H1 (cell line): Measurements from ENCODE around the gene GOLIM4. TPM values are rescaled to one million over a fixed set of nuclear protein-coding genes. Genes with fewer than 3 reads are reported as not detected.

ENCODE experiments used
- CHD1 ChIP-seq: IDR thresholded peaks from 2 replicates; pipeline ENCODE4 v1.6.1; 2012; ENCODE audit warnings: low read depth, low read length, improper control_type of control experiment
- NRF1 ChIP-seq: IDR thresholded peaks from 2 replicates; pipeline ENCODE4 v1.6.1; 2011; ENCODE audit warnings: mild to moderate bottlenecking, low read depth, low read length, improper control_type of control experiment
- POLR2AphosphoS5 ChIP-seq: IDR thresholded peaks from 2 replicates; pipeline ENCODE4 v1.6.1; 2011; ENCODE audit warnings: low read depth, low read length
- polyA plus RNA-seq, 7 experiments: library from polyadenylated mRNA; depleted of rRNA in 3 of 7; stranded (reverse) in 5 of 7; unstranded in 2 of 7; fragments of >200 nt in 5 of 7; fragments of 200-250 nt in 2 of 7; gene quantifications; 1 replicate in 5 of 7; 2 replicates in 1 of 7; 4 replicates in 1 of 7; pipeline versions ENCODE4 v1.2.1 to v1.2.3, GENCODE V29; 2011 to 2013; ENCODE audit warnings: missing spikeins in 2 of 7, mixed read lengths in 2 of 7
- total RNA-seq: library from RNA; stranded (reverse); fragmentation: NEBNext Ultra II Directional; extraction: Animal tissue kit (Norgen Biotek cat#: 25700); gene quantifications from 2 replicates; pipeline ENCODE4 v1.2.1, GENCODE V29; 2021
- TF ChIP-seq, protein P1 (sequence below): fragments of 300-600 bp; sonication (generic); IDR thresholded peaks from 2 replicates; pipeline ENCODE4 v1.7.1; 2012; ENCODE audit warnings: low read length, moderate library complexity, mild to moderate bottlenecking, inconsistent platforms; ENCODE audit not compliant: insufficient replicate concordance
- TF ChIP-seq, protein P2 (sequence below): IDR thresholded peaks from 2 replicates; pipeline ENCODE4 v1.6.1; 2012; ENCODE audit warnings: inconsistent platforms

Gene GOLIM4
- total and polyA plus RNA-seq, 2 of the 8 experiments (the other 6 are each of a cell fraction or from before 2014, with no cell fraction given): 5.6 to 29.7 TPM

DNA sequence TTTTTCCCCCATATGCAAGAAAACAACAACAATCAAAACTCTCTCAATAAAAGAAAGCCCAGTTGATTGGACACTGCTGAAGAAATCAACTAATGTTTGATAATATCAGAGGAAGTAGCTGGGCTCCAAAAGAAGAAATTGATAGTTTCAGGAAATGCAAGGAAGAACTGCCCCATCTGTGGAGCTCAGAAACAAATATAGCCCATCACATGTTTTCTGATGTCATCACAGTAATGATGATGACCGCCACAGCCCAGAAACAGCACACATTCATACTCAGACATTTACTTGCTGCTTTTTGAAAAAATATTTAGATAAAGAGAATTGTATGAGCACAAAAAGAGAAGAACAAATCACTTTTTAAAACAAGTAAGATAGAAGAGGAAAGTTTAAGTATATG is 67.6 kb downstream of the GOLIM4 start (continued):
- TF ChIP-seq, protein P1, sequence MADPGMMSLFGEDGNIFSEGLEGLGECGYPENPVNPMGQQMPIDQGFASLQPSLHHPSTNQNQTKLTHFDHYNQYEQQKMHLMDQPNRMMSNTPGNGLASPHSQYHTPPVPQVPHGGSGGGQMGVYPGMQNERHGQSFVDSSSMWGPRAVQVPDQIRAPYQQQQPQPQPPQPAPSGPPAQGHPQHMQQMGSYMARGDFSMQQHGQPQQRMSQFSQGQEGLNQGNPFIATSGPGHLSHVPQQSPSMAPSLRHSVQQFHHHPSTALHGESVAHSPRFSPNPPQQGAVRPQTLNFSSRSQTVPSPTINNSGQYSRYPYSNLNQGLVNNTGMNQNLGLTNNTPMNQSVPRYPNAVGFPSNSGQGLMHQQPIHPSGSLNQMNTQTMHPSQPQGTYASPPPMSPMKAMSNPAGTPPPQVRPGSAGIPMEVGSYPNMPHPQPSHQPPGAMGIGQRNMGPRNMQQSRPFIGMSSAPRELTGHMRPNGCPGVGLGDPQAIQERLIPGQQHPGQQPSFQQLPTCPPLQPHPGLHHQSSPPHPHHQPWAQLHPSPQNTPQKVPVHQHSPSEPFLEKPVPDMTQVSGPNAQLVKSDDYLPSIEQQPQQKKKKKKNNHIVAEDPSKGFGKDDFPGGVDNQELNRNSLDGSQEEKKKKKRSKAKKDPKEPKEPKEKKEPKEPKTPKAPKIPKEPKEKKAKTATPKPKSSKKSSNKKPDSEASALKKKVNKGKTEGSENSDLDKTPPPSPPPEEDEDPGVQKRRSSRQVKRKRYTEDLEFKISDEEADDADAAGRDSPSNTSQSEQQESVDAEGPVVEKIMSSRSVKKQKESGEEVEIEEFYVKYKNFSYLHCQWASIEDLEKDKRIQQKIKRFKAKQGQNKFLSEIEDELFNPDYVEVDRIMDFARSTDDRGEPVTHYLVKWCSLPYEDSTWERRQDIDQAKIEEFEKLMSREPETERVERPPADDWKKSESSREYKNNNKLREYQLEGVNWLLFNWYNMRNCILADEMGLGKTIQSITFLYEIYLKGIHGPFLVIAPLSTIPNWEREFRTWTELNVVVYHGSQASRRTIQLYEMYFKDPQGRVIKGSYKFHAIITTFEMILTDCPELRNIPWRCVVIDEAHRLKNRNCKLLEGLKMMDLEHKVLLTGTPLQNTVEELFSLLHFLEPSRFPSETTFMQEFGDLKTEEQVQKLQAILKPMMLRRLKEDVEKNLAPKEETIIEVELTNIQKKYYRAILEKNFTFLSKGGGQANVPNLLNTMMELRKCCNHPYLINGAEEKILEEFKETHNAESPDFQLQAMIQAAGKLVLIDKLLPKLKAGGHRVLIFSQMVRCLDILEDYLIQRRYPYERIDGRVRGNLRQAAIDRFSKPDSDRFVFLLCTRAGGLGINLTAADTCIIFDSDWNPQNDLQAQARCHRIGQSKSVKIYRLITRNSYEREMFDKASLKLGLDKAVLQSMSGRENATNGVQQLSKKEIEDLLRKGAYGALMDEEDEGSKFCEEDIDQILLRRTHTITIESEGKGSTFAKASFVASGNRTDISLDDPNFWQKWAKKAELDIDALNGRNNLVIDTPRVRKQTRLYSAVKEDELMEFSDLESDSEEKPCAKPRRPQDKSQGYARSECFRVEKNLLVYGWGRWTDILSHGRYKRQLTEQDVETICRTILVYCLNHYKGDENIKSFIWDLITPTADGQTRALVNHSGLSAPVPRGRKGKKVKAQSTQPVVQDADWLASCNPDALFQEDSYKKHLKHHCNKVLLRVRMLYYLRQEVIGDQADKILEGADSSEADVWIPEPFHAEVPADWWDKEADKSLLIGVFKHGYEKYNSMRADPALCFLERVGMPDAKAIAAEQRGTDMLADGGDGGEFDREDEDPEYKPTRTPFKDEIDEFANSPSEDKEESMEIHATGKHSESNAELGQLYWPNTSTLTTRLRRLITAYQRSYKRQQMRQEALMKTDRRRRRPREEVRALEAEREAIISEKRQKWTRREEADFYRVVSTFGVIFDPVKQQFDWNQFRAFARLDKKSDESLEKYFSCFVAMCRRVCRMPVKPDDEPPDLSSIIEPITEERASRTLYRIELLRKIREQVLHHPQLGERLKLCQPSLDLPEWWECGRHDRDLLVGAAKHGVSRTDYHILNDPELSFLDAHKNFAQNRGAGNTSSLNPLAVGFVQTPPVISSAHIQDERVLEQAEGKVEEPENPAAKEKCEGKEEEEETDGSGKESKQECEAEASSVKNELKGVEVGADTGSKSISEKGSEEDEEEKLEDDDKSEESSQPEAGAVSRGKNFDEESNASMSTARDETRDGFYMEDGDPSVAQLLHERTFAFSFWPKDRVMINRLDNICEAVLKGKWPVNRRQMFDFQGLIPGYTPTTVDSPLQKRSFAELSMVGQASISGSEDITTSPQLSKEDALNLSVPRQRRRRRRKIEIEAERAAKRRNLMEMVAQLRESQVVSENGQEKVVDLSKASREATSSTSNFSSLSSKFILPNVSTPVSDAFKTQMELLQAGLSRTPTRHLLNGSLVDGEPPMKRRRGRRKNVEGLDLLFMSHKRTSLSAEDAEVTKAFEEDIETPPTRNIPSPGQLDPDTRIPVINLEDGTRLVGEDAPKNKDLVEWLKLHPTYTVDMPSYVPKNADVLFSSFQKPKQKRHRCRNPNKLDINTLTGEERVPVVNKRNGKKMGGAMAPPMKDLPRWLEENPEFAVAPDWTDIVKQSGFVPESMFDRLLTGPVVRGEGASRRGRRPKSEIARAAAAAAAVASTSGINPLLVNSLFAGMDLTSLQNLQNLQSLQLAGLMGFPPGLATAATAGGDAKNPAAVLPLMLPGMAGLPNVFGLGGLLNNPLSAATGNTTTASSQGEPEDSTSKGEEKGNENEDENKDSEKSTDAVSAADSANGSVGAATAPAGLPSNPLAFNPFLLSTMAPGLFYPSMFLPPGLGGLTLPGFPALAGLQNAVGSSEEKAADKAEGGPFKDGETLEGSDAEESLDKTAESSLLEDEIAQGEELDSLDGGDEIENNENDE: no peak
- TF ChIP-seq, protein P2, sequence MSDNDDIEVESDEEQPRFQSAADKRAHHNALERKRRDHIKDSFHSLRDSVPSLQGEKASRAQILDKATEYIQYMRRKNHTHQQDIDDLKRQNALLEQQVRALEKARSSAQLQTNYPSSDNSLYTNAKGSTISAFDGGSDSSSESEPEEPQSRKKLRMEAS: no peak
- TF ChIP-seq CHD1 (no peak), POLR2AphosphoS5 (no peak), NRF1 (no peak)
